GM20431 (cell line): ENCODE measurements around the gene EBP.

Experiments used
- in situ Hi-C: fragments of 300-500 bp; cut with MseI, MboI; formaldehyde crosslinking; loops from one replicate; pipeline ENCODE4 v1.15.0; 2020; ENCODE audit warnings: low sequenced_read_pairs; ENCODE audit not compliant: unreplicated experiment

EBP gene

GRCh38 chrX:48573690-48574269 is 52.2 kb downstream of the EBP start:
- in situ Hi-C loops, result no loop called here

- in situ Hi-C loops, result no loop called here
Observed at GRCh38 chrX:48574270-48575266, 53.0 kb downstream of the EBP start, which contains the start of gene RBM3. Gene RBM3, plus strand, starts transcription at chrX:48574484. Its CDS starts 697 bp downstream, at chrX:48575181.

GRCh38 chrX:48575642-48576041 is 54.0 kb downstream of the EBP start:
- in situ Hi-C loops, result no loop called here

GRCh38 chrX:48576108-48576507 is 54.5 kb downstream of the EBP start:
- in situ Hi-C loops, result no loop called here
